Endothelial cell of umbilical vein (primary cell): ENCODE measurements around the gene PRDX3. TPM values are rescaled to one million over a fixed set of nuclear protein-coding genes. Genes with fewer than 3 reads are reported as not detected.
"Not testable (repeated sequence)": the region's sequence is repeated elsewhere in the genome, so short reads cannot be mapped to it uniquely, and the experiment has no call there.

ENCODE experiments used
- BruUV-seq: library from RNA; stranded (reverse); fragments of 400-500 nt; replicated peaks from 2 replicates; lab custom pipeline; 2021; lab: Mats Ljungman, UMichigan
- CTCF ChIA-PET: fragments of 300-600, 350-600 bp; sonication (Branson Sonifier 250); formaldehyde crosslinking; loops from one replicate; lab custom pipeline; 2021; ENCODE audit warnings: antibody characterized with exemption, inconsistent platforms; lab: Charles Lee
- POLR2A ChIA-PET: fragments of 300-600, 350-600 bp; sonication (Branson Sonifier 250); formaldehyde crosslinking; loops from one replicate; lab custom pipeline; 2021; ENCODE audit warnings: antibody characterized with exemption, inconsistent platforms; lab: Charles Lee
- DNase-seq: peaks from one replicate; pipeline ENCODE4 v3.0.0-alpha.2; 2011; ENCODE audit warnings: low read depth, low spot score
- FAIRE-seq: peaks from 2 replicates; lab custom pipeline; 2011; peaks lifted over from hg19 to GRCh38; lab: Jason Lieb, UNC
- H2AFZ ChIP-seq: 2 replicates; pipeline ENCODE4 v1.6.0; 2012; ENCODE audit warnings: low read depth, low read length, control low read depth, inconsistent platforms
- H3K27ac ChIP-seq: 2 replicates; pipeline ENCODE4 v1.5.1; 2011; ENCODE audit warnings: low read depth, mild to moderate bottlenecking, control low read depth, low read length, moderate library complexity; ENCODE audit not compliant: insufficient read depth
- H3K27me3 ChIP-seq, 2 experiments: 2 replicates each; pipeline versions ENCODE4 v1.6.0 to v1.6.1; 2011; ENCODE audit warnings: low read length in 2 of 2, mixed read lengths in 1 of 2; ENCODE audit not compliant: control insufficient read depth in 2 of 2, insufficient read depth in 2 of 2
- H3K36me3 ChIP-seq, 2 experiments: 2 replicates in 1 of 2; 3 replicates in 1 of 2; pipeline ENCODE4 v1.5.1; 2011; ENCODE audit warnings: low read length in 2 of 2, mild to moderate bottlenecking in 1 of 2, moderate library complexity in 1 of 2; ENCODE audit not compliant: control insufficient read depth in 2 of 2, insufficient read depth in 2 of 2; ENCODE audit errors: extremely low read depth in 1 of 2
- H3K4me1 ChIP-seq: 3 replicates; pipeline ENCODE4 v1.5.1; 2011; ENCODE audit warnings: mild to moderate bottlenecking, low read length; ENCODE audit not compliant: control insufficient read depth, insufficient read depth; ENCODE audit errors: extremely low read depth
- H3K4me2 ChIP-seq: 2 replicates; pipeline ENCODE4 v1.6.1; 2011; ENCODE audit warnings: low read length, control low read depth, mixed read lengths; ENCODE audit not compliant: insufficient read depth
- H3K4me3 ChIP-seq, 3 experiments: fragments of 200-600 bp in 1 of 3; sonication (generic), shearing (Covaris generic) in 1 of 3; replicated peaks in 1 of 3; 2 replicates each; pipeline ENCODE4 v1.5.1; 2011 to 2016; ENCODE audit warnings: control low read depth in 3 of 3, low read length in 3 of 3, mild to moderate bottlenecking in 2 of 3, inconsistent platforms in 1 of 3, low read depth in 1 of 3, moderate library complexity in 1 of 3; ENCODE audit not compliant: insufficient read depth in 1 of 3
- H3K79me2 ChIP-seq: 2 replicates; pipeline ENCODE4 v1.6.0; 2012; ENCODE audit warnings: low read length, inconsistent platforms; ENCODE audit not compliant: control insufficient read depth, insufficient read depth
- H3K9ac ChIP-seq: replicated peaks from 2 replicates; pipeline ENCODE3; 2011; ENCODE audit warnings: low read length, control low read depth; ENCODE audit not compliant: insufficient read depth; ENCODE audit errors: extremely low read depth
- H3K9me1 ChIP-seq: replicated peaks from 3 replicates; pipeline ENCODE4 v1.6.0; 2011; ENCODE audit warnings: mild to moderate bottlenecking, low read length; ENCODE audit not compliant: control insufficient read depth, insufficient read depth; ENCODE audit errors: extremely low read depth
- H3K9me3 ChIP-seq: replicated peaks from 2 replicates; pipeline ENCODE4 v1.5.1; 2012; ENCODE audit warnings: low read length, inconsistent platforms; ENCODE audit not compliant: control insufficient read depth, insufficient read depth
- H4K20me1 ChIP-seq: replicated peaks from 2 replicates; pipeline ENCODE3; 2011; ENCODE audit warnings: mild to moderate bottlenecking, low read length; ENCODE audit not compliant: control insufficient read depth, insufficient read depth; ENCODE audit errors: extremely low read depth
- EZH2 ChIP-seq: IDR thresholded peaks from 2 replicates; pipeline ENCODE4 v1.6.1; 2012; ENCODE audit warnings: borderline replicate concordance, low read depth, mild to moderate bottlenecking, moderate library complexity, low read length, inconsistent platforms; ENCODE audit not compliant: severe bottlenecking
- FOS ChIP-seq: IDR thresholded peaks from 2 replicates; pipeline ENCODE4 v1.6.1; 2011; ENCODE audit warnings: mild to moderate bottlenecking, low read length, moderate library complexity, borderline replicate concordance; ENCODE audit not compliant: insufficient read depth
- GATA2 ChIP-seq: IDR thresholded peaks from 2 replicates; pipeline ENCODE4 v1.7.0; 2011; ENCODE audit warnings: low read depth, mild to moderate bottlenecking, moderate library complexity, mixed read lengths, low read length; ENCODE audit not compliant: insufficient read length, insufficient read depth
- JUN ChIP-seq: IDR thresholded peaks from 2 replicates; pipeline ENCODE4 v1.6.1; 2011; ENCODE audit warnings: borderline replicate concordance, low read depth; ENCODE audit not compliant: insufficient read length, insufficient read depth
- MYC ChIP-seq: IDR thresholded peaks from one replicate; pipeline ENCODE4 v1.6.1; 2011; ENCODE audit warnings: mild to moderate bottlenecking, low read depth, low read length
- POLR2A ChIP-seq: IDR thresholded peaks from 2 replicates; pipeline ENCODE4 v1.6.1; 2012; ENCODE audit warnings: low read depth, mild to moderate bottlenecking, control low read depth, low read length
- POLR2AphosphoS5 ChIP-seq: IDR thresholded peaks from 2 replicates; pipeline ENCODE4 v1.6.1; 2012; ENCODE audit warnings: low read depth, mild to moderate bottlenecking, control low read depth, low read length, moderate library complexity; ENCODE audit not compliant: insufficient read depth
- dilution Hi-C: fragments of 300-500 bp; cut with MboI; formaldehyde crosslinking; loops from one replicate; pipeline ENCODE4 v1.15.0; 2019; ENCODE audit warnings: low sequenced_read_pairs; ENCODE audit not compliant: extremely low pct_ligation_motif_present
- intact Hi-C: fragments of 100-400 bp; cut with micrococcal nuclease; formaldehyde crosslinking; loops from one replicate; pipeline ENCODE4 v1.10.0; 2022
- polyA plus RNA-seq, 4 experiments: library from polyadenylated mRNA; depleted of rRNA in 3 of 4; stranded (reverse) in 3 of 4; unstranded in 1 of 4; fragments of >200 nt; gene quantifications; 2 replicates each; pipeline versions ENCODE4 v1.2.1 to v1.2.3, GENCODE V29; 2011 to 2012; ENCODE audit warnings: missing spikeins in 1 of 4
- total RNA-seq: library from RNA; stranded (reverse); gene quantifications from 2 replicates; pipeline ENCODE4 v1.2.3, GENCODE V29; 2021
- TF ChIP-seq, protein P1 (sequence below): IDR thresholded peaks from 2 replicates; pipeline ENCODE4 v1.6.1; 2011; ENCODE audit not compliant: insufficient read depth, insufficient read length
- TF ChIP-seq, protein P2 (sequence below), 2 donors: IDR thresholded peaks; 1 replicate in 1 of 2; 2 replicates in 1 of 2; pipeline ENCODE4 v1.5.1; 2011; ENCODE audit warnings: low read length in 2 of 2, mild to moderate bottlenecking in 2 of 2, moderate library complexity in 2 of 2, control low read depth in 1 of 2, inconsistent platforms in 1 of 2, low read depth in 1 of 2; ENCODE audit not compliant: insufficient read depth in 1 of 2; ENCODE audit errors: extremely low read depth in 1 of 2

The PRDX3 gene
- total and polyA plus RNA-seq, 2 donors (not counting 3 experiments of a cell fraction or from before 2014, with no cell fraction given), result 123 to 124 TPM

DNA sequence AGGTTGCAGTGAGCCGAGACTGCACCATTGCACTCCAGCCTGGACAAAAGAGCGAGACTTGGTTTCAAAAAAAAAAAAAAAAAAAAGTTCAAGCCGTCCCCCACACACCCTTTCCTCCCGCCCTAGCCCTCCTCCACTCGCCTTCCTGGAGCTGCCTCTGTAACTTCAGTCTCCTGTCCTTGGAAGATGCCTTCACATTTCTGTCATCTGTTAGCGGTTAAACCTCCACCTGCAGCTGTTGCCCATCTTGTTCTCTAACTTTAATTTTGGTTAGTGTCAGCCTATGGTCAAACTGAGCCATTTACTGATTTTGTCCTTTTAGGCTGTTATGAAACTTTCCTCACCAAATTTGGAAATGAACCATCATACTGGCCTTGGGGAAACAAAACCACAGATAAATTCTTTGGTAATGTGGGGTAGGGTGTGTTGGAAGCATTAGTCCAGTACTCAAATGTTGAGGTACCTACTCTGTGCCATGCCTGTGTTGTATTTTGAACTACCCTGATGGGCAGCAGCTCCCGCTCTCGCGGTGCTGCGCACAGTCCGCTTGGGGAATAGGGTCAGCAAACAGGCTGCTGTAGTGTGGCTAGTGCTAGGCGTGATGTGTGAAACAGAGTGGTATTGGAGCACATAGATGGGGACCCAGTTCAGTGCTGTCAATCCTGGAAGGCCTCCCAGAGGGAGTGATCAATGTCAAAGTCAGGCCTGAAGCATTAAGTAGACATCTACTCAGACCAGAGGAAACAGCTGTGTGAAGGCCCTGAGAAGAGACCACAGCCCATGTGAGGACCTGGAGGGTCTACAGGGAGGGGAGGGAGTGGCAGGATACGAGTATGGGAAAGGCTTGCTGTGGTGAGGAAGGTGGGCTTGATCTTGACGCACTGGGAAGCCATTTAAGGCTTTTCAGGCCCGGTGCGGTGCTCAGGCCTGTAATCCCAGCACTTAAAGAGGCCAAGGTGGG, 40.0 kb downstream of the PRDX3 start:
- intact Hi-C loops (loop anchor here (1.0 to 5.0 kb wide), 4 partner anchors 60 to 464 kb away; no protein-coding TSS in a partner anchor), dilution Hi-C loops (no loop called here)
- H3K79me2 ChIP-seq, result no peaks in the 10 kb centered on the region
- FAIRE-seq, result no peak
- POLR2A ChIA-PET, result no interaction called here
- no peak for DNase-seq
- H3K4me3 ChIP-seq, result no peak overlapping the region
- BruUV-seq, result no TSS peak
- H3K4me2 ChIP-seq, result no peak overlapping the region
- H3K9me3 ChIP-seq, result no peaks in the 10 kb centered on the region
- no peak overlapping the region for H2AFZ ChIP-seq
- H4K20me1 ChIP-seq, result no peaks in the 10 kb centered on the region
- TF ChIP-seq GATA2, result no peak
- no peak for TF ChIP-seq FOS
- TF ChIP-seq POLR2AphosphoS5, result no peak
- TF ChIP-seq POLR2A, result no peak
- TF ChIP-seq MYC, result no peak
- TF ChIP-seq, protein P1, sequence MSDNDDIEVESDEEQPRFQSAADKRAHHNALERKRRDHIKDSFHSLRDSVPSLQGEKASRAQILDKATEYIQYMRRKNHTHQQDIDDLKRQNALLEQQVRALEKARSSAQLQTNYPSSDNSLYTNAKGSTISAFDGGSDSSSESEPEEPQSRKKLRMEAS, result no peak
- no peak for TF ChIP-seq EZH2
- TF ChIP-seq, protein P2, sequence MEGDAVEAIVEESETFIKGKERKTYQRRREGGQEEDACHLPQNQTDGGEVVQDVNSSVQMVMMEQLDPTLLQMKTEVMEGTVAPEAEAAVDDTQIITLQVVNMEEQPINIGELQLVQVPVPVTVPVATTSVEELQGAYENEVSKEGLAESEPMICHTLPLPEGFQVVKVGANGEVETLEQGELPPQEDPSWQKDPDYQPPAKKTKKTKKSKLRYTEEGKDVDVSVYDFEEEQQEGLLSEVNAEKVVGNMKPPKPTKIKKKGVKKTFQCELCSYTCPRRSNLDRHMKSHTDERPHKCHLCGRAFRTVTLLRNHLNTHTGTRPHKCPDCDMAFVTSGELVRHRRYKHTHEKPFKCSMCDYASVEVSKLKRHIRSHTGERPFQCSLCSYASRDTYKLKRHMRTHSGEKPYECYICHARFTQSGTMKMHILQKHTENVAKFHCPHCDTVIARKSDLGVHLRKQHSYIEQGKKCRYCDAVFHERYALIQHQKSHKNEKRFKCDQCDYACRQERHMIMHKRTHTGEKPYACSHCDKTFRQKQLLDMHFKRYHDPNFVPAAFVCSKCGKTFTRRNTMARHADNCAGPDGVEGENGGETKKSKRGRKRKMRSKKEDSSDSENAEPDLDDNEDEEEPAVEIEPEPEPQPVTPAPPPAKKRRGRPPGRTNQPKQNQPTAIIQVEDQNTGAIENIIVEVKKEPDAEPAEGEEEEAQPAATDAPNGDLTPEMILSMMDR (IDR thresholded peaks at IDR 0.05; ENCODE audit: extremely low read depth in 1 of 2, insufficient read depth in 1 of 2, low read depth in 1 of 2, low read length in 2 of 2), result no peak
- no peak for TF ChIP-seq JUN
- no peak overlapping the region for H3K27ac ChIP-seq
- peaks cover 2 to 4% of the 10 kb centered on the region in 2 experiments for H3K36me3 ChIP-seq
- no peaks in the 10 kb centered on the region for H3K9me1 ChIP-seq
- H3K9ac ChIP-seq, result no peak overlapping the region
- CTCF ChIA-PET, result interaction anchor here (0.7 to 1.8 kb wide), 2 partner anchors 13 to 61 kb away, joined by 5 to 8 read pairs; no protein-coding TSS in a partner anchor
- no peaks in the 10 kb centered on the region for H3K27me3 ChIP-seq
- peaks cover 3% of the 10 kb centered on the region for H3K4me1 ChIP-seq

DNA sequence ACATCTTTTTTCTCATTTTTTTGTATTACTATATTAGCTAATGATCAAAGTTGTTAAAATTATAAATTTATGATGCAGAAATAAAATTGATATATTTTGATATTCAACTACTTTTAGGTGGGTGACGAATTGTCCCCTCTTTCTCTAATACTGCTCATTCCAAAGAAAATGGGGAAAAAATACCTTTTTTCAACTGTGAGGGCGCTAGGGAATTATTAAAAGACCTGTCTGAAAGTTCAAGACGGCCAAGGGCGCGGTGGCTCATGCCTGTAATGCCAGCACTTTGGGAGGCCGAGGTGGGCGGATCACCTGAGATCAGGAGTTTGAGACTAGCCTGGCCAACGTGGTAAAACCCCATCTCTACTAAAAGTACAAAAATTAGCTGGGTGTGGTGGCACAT, 40.7 kb downstream of the PRDX3 start:
- intact Hi-C loops, result loop anchor here (5.0 kb wide), 2 partner anchors 309 to 354 kb away; no protein-coding TSS in a partner anchor
- POLR2A ChIA-PET, result not testable (repeated sequence)

More for the DNA sequence above, 40.7 kb downstream of the PRDX3 start:
- FAIRE-seq, H3K4me3 ChIP-seq, H3K36me3 ChIP-seq, H3K9me3 ChIP-seq, H3K27me3 ChIP-seq, H4K20me1 ChIP-seq, H3K79me2 ChIP-seq, H3K4me2 ChIP-seq, H3K9me1 ChIP-seq, H3K4me1 ChIP-seq, H3K9ac ChIP-seq, dilution Hi-C loops, H3K27ac ChIP-seq, DNase-seq, BruUV-seq, H2AFZ ChIP-seq: not testable (repeated sequence)
- CTCF ChIA-PET, result interaction anchor here (0.7 kb wide), 1 partner anchor 14 kb away, joined by 5 read pairs; no protein-coding TSS in a partner anchor
